Jurkat, Clone E6-1 (cell line): Measurements from ENCODE around the gene LSM7.
A peak's percentile ranks its signal among the peaks of the same experiment; 100 is the strongest.

Experiments
- DNase-seq: peaks from one replicate; pipeline ENCODE4 v3.0.0-alpha.2; 2011; ENCODE audit warnings: low read depth, low spot score
- H3K4me3 ChIP-seq: 2 replicates; pipeline ENCODE4 v1.5.1; 2011; ENCODE audit warnings: mild to moderate bottlenecking, low read length, control low read depth, moderate library complexity

Gene LSM7

GRCh38 chr19:2339644-2340310 is 11.4 kb upstream of the LSM7 start:
- no peak for DNase-seq
- no peak overlapping the region for H3K4me3 ChIP-seq

DNA sequence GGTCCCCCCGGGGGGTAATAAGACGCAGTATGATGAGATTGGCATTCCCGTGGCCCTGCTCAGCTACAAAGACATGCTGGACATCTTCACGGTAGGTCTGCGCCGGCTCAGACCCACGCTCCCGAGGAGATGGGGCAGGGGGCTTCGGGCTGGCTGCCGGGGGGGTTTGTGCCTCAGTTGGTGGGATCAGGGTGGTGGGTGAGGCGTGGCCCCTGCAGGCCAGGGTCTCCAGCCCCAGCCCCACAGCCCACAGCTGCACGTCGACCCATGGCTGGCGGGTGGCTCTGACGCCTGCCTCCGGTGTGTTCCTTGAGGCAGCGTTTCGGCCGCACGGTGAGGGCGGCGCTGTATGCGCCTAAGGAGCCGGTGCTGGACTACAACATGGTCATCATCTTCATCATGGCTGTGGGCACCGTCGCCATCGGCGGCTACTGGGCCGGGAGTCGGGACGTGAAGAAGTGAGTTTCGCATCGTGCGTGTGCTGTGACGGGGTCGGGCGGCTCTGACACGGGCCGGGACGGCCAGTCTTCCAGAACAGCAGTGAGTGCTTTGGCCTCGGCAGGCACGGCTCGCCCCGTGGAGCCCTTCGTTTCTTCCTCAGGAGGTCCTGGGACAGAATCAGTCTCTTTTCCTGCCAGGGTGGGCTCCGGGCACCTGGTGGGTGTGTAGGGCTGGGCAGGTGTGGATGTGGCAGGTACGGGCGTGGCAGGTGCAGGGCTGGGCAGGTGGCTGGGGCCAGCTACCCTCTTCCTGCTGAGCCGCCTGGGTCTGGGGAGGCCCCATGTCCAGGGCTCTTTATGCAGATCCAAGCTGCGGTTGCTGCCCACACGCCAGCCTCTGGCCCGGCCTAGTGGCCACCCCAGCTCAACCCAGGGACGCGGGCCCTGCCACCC is 10.6 kb upstream of the LSM7 start:
- no peak for DNase-seq
- H3K4me3 ChIP-seq = no peak overlapping the region

DNA sequence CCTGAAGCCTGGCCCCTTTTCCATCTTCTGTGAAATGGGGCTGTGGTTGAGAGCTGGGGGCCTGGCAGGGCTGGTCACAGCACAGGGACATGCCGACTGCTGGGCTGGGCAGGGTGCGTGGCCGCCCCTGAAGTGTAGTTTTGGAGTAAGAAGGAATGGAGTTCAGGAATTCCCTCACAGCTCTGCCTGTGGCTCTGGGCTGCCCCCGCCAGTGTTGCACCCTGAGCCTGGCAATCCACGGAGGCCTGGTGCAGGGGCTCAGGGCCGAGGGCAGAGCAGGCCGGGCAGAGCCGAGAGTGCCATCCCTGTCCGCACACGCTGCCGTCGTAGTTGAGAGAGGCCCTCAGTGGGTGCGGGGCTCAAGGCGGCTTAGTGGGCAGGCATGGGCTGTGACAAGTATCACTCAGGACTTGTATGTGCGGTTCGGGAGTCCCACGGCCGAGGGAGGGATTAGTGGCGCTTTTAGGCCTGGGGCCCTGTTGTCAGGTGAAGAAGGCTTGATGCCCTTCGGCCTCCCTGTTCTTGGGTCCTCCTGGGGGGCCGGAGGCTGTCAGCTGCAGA is 9.7 kb upstream of the LSM7 start:
- H3K4me3 ChIP-seq = no peak overlapping the region
- DNase-seq = no peak

DNA sequence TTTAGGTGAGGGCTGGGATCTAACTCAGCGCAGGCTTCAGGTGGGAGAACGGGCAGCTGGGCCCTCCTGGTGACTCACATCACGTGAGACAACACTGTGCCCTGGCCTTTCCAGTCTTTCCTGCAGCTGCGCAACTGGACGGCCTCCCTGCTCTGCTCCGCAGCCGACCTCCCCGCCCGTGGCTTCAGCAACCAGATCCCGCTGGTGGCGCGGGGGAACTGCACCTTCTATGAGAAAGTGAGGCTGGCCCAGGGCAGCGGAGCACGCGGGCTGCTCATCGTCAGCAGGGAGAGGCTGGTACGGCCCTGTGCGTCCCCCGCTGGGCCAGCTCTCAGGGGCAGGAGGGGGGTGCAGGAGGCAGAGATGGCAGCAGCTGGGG is 8.9 kb upstream of the LSM7 start:
- DNase-seq = no peak
- H3K4me3 ChIP-seq = no peak overlapping the region

DNA sequence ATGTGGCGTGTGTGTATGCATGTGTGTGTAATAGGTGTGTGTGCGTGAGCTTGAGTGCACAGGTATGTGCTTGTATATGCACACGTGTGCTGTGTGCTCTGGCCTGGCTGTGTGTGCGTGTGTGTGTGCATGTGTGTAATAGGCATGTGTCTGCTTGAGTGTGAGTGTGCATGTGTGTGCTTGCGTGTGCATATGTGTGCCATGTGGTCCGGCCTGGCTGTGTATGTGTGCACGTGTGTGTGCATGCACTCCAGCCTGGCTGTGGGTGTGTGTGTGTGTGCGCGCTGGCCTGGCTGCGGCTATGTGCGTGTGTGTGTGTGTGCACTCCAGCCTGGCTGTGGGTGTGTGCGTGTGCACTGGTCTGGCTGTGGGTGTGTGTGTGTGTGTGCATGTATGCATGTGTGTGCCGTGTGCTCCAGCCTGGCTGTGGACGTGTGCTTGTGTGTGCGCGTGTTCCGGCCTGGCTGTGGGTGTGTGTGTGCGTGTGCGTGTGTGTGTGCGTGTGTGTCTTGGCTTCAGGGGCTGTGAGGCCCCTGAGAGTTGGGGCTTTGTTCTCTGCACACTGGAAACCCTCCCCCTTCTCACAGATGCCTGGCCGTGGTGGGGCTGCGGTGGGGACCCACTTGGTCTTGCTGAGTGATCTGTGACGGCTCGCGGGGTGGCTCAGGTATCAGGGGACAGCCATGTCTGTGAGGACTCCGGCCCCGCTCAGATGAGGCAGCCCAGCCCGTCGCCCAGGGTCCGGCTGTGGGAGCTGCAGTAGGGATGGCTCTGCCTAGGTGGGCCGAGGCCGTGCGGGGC is 8.3 kb upstream of the LSM7 start:
- H3K4me3 ChIP-seq = no peak overlapping the region
- no peak for DNase-seq

DNA sequence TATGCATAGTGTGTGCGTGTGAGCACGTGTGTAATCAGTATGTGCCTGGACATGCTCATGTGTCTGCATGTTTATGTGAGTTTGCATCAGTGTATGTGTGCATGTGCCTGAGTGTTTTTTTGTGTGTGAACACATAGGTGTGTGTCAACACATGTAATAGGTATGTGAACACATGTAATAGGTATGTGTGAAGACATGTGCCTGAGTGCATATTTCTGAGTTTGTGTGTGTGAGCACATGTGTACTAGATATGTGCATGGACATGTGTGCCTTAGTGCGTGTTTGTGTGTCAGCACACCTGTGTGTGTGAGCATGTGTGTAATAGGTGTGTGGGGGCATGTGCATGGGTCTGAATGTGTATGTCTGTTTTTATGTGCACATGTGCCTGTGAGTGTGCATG is 7.5 kb upstream of the LSM7 start:
- no peak overlapping the region for H3K4me3 ChIP-seq
- DNase-seq = no peak

GRCh38 chr19:2334986-2335846 is 6.8 kb upstream of the LSM7 start:
- DNase-seq = no peak
- no peak overlapping the region for H3K4me3 ChIP-seq

DNA sequence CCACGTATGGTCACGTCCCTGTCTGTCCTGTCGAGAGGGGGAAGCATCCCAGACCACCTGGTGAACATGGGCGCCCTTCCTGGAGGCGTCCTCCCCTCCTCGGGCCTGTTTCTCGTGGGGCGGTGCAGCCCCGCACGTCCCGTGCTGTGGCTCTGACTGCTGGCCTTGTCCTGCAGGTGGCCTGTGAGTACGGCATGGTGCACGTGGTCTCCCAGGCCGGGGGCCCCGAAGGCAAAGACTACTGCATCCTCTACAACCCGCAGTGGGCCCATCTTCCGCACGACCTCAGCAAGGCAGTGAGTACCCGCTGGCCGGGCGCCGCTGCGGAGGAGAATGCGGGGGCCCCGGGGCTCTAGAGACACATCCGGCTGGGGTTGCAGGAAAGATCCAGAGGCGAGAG is 6.0 kb upstream of the LSM7 start:
- DNase-seq = no peak
- no peak overlapping the region for H3K4me3 ChIP-seq

DNA sequence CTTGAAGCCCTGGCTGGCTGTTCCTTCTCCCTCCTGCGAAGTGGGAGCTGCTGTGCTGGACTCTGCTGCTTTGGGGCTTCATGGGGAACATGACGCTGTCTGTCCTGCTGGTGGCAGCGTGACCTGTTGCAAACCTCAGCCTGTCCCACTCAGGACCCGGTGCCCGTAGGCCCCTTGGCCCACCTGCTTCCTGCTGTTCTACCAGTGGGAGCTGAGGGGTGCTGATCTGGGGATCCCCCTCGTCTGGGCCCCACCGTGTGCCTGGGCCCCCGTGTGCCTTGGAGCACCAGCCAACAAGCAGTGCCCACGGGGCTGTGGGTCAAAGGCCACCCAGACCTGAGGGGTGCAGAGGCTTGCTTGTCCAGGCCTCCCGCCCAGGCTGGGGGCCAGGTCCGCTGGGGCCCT is 5.4 kb upstream of the LSM7 start:
- no peak overlapping the region for H3K4me3 ChIP-seq
- DNase-seq = no peak

DNA sequence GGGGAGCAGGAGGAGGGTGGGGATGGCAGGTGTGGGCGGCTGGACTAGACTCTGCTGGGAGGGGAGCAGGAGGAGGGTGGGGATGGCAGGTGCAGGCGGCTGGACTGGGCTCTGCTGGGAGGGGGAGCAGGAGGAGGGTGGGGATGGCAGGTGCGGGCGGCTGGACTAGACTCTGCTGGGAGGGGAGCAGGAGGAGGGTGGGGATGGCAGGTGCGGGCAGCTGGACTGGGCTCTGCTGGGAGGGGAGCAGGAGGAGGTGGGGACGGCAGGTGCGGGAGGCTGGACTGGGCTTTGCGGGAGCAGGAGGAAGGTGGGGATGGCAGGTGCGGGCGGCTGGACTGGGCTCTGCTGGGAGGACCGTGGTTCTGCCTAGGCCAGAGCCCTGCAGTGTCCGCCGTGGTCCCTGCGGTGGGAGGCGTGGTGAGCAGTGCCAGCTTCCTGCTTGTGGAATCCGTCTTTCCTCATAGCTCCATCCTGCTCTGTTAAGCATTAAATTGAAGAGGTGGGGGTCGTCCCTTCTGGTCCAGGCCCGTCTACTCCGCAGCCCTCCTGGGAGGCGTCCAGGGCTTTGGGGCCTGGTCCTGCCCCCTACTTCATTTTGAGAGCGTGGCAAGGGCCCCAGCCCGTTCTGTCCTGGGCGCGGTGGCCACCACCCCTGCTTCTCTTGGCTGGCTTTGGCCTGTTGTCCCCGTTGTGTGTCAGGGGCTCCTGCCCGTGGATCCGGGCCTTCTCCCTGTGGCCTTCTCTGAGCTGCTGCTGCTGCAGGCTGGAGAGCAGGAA is 4.8 kb upstream of the LSM7 start:
- no peak overlapping the region for H3K4me3 ChIP-seq
- no peak for DNase-seq

- DNase-seq = peak; percentile 42
- peak overlapping the region; percentile 23 for H3K4me3 ChIP-seq
These were observed 4.1 kb upstream of the LSM7 start for GRCh38 chr19:2332341-2333026.

DNA sequence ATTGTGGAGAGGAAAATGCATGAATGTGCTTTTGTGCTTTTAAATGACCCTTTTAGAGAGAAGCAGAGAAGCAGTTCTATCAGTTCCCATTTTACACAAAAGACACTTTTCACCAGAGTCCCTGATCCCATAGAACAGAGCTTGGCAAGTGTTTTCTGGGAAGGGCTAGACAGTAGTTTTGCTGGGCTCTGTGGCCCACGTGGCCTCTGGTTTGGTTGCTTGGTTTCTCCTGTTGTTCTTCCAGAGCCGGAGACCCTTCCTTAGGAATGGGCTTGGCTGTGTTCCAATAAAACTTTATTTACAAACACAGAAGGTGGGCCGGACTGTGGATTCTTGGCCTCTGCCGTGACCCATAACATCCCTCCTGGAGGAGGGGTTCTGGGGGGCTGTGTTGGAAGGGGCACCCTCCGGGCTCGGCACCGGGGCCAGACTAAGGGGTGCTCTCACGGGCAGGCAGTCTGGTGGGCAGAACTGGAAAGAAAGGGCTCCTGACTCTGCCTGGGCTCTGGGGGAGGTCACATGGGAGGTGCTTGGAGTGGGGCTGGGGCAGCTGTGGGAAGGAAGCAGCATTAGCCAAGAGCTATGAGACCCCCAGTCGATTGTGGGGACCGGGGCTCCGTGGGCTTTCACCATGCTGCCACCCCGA is 3.3 kb upstream of the LSM7 start:
- peak overlapping the region; percentile 23; the same call in 1 of the 2 replicates for H3K4me3 ChIP-seq
- no peak for DNase-seq

- H3K4me3 ChIP-seq = no peak overlapping the region
- DNase-seq = no peak
These were observed 2.4 kb upstream of the LSM7 start for GRCh38 chr19:2330632-2331284.

- no peak for DNase-seq
- no peak overlapping the region for H3K4me3 ChIP-seq
These were observed 1.9 kb upstream of the LSM7 start for GRCh38 chr19:2330255-2330631.

- no peak for DNase-seq
- peak overlapping the region; percentile 91 for H3K4me3 ChIP-seq
These were observed 1.1 kb upstream of the LSM7 start for GRCh38 chr19:2329501-2329916.

DNA sequence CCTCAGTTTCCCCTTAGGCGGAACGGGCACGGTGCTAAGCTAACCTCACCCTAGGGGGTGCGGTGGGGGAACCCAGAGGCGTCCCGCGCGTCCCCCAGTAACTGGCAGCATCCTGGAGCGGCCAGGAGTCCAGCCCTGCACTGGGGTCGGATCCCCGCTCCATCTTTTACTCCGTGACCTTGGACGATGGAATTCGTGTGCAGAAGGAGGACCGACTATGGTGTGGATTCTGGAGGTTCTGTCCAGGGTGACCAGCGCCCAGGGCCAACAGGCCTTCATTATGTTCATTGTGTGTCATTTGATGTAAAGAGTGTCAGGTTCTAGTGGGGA is 728 bp upstream of the LSM7 start:
- H3K4me3 ChIP-seq = peak overlapping the region; percentile 91
- DNase-seq = no peak
